Stimulated activated CD8-positive, alpha-beta memory T cell treated with anti-CD3 and anti-CD28 coated beads, Interleukin-4, amount 100 ng/mL, for 24 hours (primary cell): ENCODE results near the gene GADL1.

Source experiments
- DNase-seq: peaks from one replicate; pipeline ENCODE4 v3.0.0-alpha.2; 2020; ENCODE audit warnings: low read depth

GADL1 gene

GRCh38 chr3:30760040-30760695 is 134.3 kb downstream of the GADL1 start:
- DNase-seq = no peak

DNA sequence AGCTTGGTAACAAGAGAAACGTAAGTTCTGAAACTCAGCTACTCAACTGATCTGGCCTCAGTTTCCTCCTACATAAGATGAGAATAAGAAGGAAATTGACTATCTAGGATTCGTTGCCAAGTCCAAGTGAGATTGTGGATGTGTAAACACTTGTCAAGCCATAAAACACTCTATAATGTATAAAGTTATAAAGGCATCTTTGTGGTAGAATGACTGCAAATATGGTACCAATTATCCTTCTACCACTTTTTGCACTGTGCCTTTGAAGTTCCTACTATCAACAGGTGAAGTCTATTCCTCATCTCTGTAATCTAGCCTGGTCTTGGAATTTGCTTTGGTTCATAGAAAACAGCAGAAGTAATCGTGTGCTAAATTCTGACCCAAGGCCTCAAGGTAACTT is 138.2 kb downstream of the GADL1 start:
- DNase-seq = no peak

DNA sequence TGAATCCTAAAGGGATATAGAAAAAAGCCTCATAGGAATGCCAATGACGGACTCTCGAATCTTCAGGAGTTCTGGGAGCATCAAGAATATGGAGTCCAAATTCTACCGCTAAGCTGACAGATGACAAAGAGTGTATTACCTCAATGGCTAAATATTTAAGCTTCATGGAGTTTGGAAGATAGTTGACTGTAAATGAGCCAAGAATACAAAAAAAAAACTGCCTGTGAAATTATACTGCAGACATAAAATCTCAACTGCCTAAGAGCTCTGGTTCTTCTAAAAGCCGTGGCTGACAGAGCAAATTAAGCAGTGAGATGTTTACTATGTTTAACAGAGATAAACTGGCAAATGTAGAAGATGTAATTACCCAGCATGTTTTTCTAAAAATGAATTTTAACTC is 140.0 kb downstream of the GADL1 start:
- no peak for DNase-seq

GRCh38 chr3:30753766-30754165 is 140.7 kb downstream of the GADL1 start:
- no peak for DNase-seq

DNA sequence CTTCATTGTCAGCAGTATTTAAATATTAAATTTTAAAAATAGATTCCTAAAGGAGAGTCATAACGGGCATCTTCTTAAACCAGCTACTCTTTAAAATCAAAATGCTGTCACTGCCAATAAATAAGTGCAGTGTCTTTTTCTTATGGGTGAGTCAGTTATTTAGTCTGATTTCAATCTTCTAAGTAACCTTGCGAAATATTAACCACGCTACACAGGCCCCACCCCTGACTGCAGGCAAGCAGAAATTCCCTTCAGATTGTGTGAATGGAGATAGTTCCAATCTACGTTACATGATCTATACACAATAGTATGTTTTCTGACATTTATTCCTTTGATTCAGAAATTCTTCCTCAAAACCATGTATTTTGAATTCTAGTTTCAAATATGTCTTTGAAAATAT is 141.5 kb downstream of the GADL1 start:
- no peak for DNase-seq

GRCh38 chr3:30752491-30752890 is 142.0 kb downstream of the GADL1 start:
- DNase-seq = no peak

DNA sequence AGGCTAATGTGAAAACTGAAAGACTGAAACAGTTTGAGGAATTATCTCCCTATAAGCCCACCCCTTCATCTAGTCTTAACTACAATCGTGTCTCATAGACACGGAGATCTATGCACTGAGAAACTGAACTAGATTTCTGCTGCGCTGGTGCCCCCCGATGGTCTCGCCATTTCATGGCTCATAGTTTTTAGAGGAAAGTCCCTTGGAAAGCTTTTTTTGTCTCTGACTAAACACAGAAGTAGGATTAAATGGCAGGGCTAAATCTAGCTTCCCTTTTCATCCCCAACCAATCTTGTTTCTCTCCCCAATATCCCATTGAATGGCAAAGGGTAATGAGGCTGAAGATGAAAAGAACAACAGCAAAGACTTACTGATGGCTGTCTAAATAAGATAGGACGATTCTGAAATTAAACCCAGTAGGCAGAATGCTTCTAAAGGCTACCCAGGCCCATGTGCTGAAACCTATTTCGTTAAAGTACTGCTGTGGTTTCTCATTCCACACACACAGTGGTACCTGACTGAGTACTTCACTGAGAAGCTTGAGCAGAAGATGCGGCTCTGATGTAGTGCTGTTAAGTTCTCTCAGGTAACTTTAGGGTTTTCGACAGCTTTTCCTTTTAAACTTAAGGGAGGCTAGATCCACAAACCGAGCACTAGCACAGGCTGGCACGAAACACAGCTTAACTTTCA is 142.7 kb downstream of the GADL1 start:
- DNase-seq = peak; percentile 48

DNA sequence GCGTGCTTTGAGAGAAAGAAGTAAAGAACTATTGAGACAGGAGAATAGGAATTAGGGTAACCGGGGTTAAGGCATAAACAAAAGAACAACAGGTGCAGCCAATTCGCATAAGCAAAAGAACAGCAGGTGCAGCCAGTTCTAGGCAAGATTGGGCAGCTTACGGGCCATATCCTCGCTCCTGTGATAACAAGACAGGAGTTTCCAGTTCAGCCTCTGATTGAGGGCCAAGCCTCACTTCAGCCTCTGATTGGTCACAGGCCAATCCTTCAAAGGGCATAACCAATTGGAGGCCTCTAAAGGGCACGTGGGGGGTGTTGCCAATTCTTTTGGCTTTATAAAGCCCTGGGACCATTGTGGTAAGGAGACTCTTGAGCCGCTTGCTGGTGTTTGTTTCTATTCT is 143.5 kb downstream of the GADL1 start:
- no peak for DNase-seq

DNA sequence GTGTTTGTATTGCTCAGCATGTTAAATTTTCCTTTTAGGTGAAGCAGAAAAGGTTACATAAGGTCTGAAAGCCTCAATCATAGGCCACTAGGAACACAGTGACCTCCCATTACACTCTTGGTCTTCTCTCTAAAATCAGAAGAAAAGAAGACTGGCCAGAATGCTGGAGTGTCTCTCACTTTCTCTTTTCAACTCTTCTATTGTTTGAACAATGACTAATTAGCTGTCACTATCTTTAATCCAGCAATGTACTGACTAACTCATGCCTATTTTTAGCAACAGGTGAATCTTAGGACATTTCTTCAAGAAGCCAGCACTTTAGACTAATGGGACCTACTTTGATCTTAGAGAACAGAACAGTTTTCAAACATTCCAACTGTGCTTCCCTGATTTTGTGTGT is 145.2 kb downstream of the GADL1 start:
- no peak for DNase-seq

DNA sequence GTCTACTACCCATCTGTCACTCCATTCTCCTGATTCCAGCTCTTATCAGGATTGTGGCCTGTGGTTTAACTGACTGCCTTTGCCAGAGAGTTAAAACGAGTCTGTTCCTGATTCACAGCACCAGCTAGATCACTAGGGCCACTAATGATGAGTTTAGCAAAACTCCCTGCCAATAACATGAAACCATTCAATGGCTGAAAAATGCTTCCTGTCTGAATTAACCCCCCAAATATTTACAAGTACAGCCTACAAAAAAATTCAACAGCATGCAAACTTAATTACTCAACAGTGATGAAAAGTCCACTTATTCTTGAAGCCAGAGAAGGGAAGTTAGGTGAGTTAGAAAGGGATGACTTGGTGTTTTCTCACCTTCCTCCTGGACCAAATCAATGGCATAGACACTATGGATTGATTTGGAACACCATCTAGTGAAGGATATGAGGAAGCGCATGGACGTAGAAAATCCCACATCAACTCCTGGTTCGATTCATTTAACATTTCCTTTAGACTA is 146.6 kb downstream of the GADL1 start:
- DNase-seq = no peak

GRCh38 chr3:30743641-30744317 is 150.7 kb downstream of the GADL1 start:
- no peak for DNase-seq

DNA sequence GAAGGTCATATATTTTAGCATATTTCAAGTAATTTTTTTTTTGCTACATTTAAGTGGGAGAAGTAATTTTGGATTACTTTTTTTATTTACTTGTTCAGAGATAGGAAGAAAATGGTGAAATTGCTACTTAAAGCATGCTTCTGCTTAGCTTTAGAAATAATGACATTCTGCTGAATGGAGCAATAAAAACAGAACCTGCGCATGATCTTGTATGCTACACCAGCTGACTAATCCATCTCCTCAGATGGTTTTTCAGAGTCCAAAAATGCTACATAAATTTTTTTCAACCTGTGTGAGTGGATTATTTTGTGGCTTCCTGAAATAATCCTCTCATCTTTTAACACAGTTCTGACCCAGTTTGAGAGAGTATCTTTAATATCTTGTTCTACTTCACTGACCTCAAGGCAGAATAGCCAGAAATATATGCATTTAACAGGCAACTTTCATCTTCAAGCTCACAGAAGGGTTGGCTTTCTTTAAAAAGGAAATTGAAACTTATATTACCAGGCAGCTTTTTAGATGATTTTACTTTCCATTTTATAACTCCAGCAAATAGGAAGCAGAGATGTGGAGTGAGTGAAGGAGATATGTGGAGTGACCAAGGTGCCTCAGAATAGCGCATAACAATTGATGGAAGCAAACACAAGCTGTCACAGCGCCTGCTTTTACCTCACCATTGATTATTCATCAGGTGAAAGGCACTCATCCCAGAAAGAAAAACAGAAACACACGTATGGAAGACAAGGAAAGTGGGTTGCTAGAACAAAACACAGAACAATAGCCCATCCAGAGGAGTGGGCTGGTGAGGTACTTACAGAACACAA is 151.5 kb downstream of the GADL1 start:
- no peak for DNase-seq

DNA sequence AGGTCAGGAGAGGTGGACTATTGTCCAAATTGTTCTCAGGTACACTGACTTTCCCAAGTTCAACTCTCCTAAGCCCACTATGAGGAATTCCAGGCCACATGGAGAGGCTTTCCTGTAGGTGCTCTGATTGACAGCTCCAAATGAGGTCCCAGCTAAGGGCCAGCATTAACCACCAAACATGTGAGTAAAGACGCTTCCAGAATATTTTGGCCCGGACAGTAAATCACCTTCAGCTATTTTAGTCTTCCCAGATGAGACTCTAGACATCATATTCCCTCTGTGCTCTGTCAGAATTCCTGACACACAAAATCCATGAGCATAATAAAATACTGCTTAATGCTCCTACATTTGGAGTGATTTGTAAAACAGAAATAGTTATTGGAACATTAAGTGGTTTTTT is 152.6 kb downstream of the GADL1 start:
- DNase-seq = no peak

DNA sequence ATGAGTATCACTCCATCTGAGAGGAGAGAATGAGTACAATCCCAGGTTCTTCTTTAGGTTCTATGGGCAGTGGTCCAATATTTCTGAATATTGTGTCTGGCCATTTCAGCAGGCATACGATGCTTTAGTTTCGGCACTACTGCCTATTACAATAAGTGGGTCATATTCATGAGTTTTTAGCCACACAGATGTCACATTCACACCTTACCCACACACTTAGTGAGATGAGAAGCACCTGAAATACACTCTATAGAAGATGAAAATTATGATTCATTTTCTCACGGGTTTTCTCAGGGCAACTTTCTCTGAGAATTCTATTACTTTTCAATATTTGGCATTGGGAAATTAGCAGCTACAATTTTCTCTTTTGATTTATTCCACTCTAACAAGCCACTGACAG is 155.9 kb downstream of the GADL1 start:
- DNase-seq = no peak

DNA sequence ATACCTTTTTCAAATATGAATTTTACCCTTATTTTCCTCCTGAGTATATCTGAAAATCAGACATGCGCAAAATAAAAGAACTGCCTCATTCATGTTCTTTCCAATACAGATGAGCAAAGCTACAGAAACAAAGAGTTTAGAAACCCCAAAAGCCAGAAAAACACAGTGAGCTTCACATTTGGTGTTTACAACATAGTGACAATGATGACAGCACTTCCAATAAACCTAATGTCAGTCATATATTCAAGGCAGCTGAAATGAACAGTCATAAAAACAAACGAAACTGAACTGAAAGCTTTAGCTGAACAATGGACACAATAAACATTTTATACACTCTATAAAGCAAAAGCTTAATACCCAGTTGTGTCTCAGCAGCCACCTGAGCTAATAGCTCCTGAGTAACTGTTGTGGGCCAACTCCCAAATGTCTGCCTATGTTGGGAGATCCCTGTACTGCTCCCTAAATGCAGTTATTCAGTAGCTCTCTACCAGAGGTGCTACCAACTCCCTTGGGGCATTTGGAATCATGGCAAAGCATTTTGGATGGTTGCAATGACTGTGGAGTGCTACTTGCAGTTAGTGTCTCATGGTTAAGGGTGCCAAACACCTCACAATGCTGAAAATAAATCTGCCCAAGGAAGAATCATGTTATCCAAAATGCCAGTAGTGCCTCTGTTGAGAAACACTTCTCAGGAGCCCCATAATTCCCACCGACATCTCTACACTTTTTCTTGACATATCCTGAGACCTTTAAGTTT is 156.5 kb downstream of the GADL1 start:
- DNase-seq = no peak

DNA sequence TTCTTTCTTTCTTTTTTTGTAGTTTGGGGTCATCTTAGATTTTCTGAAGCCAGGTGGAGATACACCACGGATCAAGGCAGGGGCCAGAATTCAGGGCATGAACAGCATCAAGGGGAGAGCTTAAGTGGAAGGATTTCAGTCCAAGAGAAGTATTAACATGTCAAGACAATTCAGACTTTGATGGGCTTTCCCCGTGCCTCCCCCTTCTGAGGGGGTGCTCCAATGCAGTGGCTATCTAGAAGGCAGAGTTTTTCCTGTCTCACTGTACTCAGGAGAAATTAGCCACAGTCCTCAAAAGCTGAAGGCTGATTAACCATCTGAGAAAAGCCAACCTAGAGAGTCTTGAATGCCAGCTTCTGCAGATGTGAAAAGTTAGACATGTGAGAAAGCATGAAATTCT is 160.8 kb downstream of the GADL1 start:
- DNase-seq = no peak

- no peak for DNase-seq
Observed at GRCh38 chr3:30733209-30733608, 161.3 kb downstream of the GADL1 start.

DNA sequence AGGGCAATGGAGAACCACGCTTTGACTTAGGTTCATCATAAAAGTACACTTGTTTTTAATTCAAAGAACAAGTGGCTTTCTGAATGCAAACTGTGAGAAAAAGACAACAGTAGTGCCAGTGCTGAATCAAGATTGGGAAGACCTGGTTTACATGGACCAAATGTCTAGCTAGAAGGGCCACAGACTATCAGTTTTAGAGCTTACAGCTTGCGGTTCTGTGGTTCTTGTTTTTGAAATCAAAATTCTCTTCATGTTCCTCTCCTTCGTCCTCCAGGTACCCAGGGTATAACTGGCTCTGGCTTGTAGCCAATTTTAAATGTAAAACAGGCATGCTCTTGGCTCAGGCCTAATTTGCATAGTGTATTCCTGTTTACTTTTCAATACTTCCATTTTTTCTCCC is 163.5 kb downstream of the GADL1 start:
- DNase-seq = no peak

DNA sequence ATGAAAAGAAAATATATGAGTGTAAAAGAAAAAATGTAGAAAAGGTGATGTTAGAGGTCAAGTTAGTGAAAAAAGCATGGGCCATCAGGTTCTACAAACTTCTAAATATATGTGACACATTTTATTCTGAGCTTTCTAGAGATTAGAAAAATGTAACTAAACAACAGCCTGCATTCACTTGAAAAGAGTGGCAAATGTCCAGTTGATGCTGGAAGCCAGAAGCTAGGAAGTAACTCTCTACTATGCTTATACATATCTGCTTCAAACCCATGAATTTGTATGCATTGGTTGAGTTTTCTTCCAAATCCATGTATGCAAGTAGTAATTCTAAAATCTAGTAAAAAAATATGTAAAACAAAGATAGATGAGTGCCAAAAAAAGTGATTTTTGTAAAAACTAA is 164.5 kb downstream of the GADL1 start:
- DNase-seq = no peak

GRCh38 chr3:30729512-30729911 is 164.9 kb downstream of the GADL1 start:
- DNase-seq = no peak

- no peak for DNase-seq
Observed at GRCh38 chr3:30728143-30728542, 166.3 kb downstream of the GADL1 start.

DNA sequence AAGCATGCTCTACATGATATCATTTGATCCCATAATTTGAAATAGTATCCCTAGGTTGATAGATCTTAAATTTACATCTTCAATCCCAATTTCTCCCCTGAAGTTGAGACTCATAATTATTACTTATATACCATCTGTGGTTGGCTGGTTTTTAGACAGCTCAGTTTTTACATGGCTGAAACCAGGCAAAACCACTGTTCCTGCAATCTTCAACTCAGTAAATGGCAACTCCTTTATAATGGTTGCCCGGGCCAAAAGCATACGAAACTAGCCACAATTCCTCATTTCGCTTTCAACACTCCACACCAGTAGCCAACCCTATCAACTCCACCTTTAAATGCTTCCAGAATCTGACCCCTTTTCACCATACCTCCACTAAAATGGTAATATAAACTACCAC is 169.6 kb downstream of the GADL1 start:
- no peak for DNase-seq
